Gastrocnemius medialis (tissue), 4 donors: ENCODE results near the gene SLC7A14. TPM values are rescaled to one million over a fixed set of nuclear protein-coding genes. Genes with fewer than 3 reads are reported as not detected.

Source experiments
- ATAC-seq, 2 donors: fragments of 150-250 bp; one replicate each; pipeline ENCODE4 v1.9.1; 2016
- DNase-seq, 2 donors: peaks; one replicate each; pipeline ENCODE4 v3.0.0-alpha.2; 2019
- H3K27ac ChIP-seq, 4 donors: fragments of 200-600 bp; sonication (generic); 1 replicate in 1 of 4; 2 replicates in 3 of 4; pipeline ENCODE4 v1.5.1; 2016 to 2018; ENCODE audit warnings: mild to moderate bottlenecking in 2 of 4, moderate library complexity in 1 of 4
- H3K27me3 ChIP-seq, 3 donors: fragments of 200-600 bp; sonication (generic) in 2 of 3; 1 replicate in 1 of 3; 2 replicates in 2 of 3; pipeline versions ENCODE4 v1.5.1 to v1.6.0; 2016 to 2019; ENCODE audit warnings: mild to moderate bottlenecking in 1 of 3, moderate library complexity in 1 of 3
- H3K36me3 ChIP-seq, 2 donors: fragments of 200-600 bp; sonication (generic) in 1 of 2; one replicate each; pipeline ENCODE4 v1.5.1; 2017 to 2018
- H3K4me1 ChIP-seq, 2 donors: fragments of 200-600 bp; sonication (generic) in 1 of 2; one replicate each; pipeline ENCODE4 v1.5.1; 2016 to 2017; ENCODE audit warnings: mild to moderate bottlenecking in 2 of 2
- H3K4me3 ChIP-seq, 4 donors: fragments of 200-600 bp; sonication (generic) in 3 of 4; 1 replicate in 1 of 4; 2 replicates in 3 of 4; pipeline ENCODE4 v1.5.1; 2016 to 2019; ENCODE audit warnings: mild to moderate bottlenecking in 2 of 4
- H3K9me3 ChIP-seq, 3 donors: fragments of 200-600 bp; sonication (generic) in 2 of 3; 1 replicate in 1 of 3; 2 replicates in 2 of 3; pipeline ENCODE4 v1.5.1; 2016 to 2019
- CTCF ChIP-seq, 5 experiments: fragments of 450-650 bp in 3 of 5; fragments of 200-600 bp in 2 of 5; sonication (generic) in 2 of 5; IDR thresholded peaks in 4 of 5; conservative IDR thresholded peaks in 1 of 5; 1 replicate in 4 of 5; 2 replicates in 1 of 5; pipeline ENCODE4 v1.5.1; 2016 to 2019; ENCODE audit warnings: antibody characterized with exemption in 5 of 5, mild to moderate bottlenecking in 3 of 5, moderate library complexity in 3 of 5
- POLR2A ChIP-seq, 2 donors: fragments of 450-650 bp; IDR thresholded peaks; one replicate each; pipeline ENCODE4 v1.6.1; 2017; ENCODE audit warnings: antibody characterized with exemption in 2 of 2, mild to moderate bottlenecking in 2 of 2, moderate library complexity in 2 of 2
- in situ Hi-C, 4 donors: fragments of 200-750 bp; cut with MboI; loops; one replicate each; pipeline versions ENCODE4 v1.15.0 to v1.8.0; 2017; ENCODE audit warnings: low sequenced_read_pairs in 4 of 4
- intact Hi-C: fragments of 100-400 bp; cut with DNase I; formaldehyde crosslinking; loops from one replicate; pipeline ENCODE4 v1.15.1; 2023; ENCODE audit warnings: low total_unique reads
- total RNA-seq, 4 donors: library from RNA; depleted of rRNA; stranded (reverse); fragments of >200 nt; gene quantifications; one replicate each; pipeline versions ENCODE4 v1.1.0 to v1.2.3, GENCODE V29; 2016

Gene SLC7A14
- total RNA-seq, 4 donors from 2014 or later: 0.02 TPM; not detected in 3

- TF ChIP-seq CTCF (IDR thresholded peaks at IDR 0.05 in 4 of 5, conservative IDR thresholded peaks at IDR 0.05 in 1 of 5) (no peak), POLR2A (IDR thresholded peaks at IDR 0.05) (no peak)
- in situ Hi-C loops: no loop called here
- no peaks in the 10 kb centered on the region for H3K27me3 ChIP-seq
- intact Hi-C loops: no loop called here
- ATAC-seq (peak in 1 of 2 donors; percentile 36), DNase-seq (no peak)
- H3K36me3 ChIP-seq: no peaks in the 10 kb centered on the region
- no peaks in the 10 kb centered on the region for H3K9me3 ChIP-seq
- H3K4me1 ChIP-seq: no peaks in the 10 kb centered on the region
- no peak overlapping the region for H3K4me3 ChIP-seq
- H3K27ac ChIP-seq: no peak overlapping the region
Observed at GRCh38 chr3:170470063-170471016, 115.5 kb downstream of the SLC7A14 start.

- Histone ChIP-seq H3K4me3 (no peak overlapping the region), H3K27me3 (no peaks in the 10 kb centered on the region), H3K4me1 (no peaks in the 10 kb centered on the region), H3K36me3 (no peaks in the 10 kb centered on the region), H3K9me3 (no peaks in the 10 kb centered on the region), H3K27ac (no peak overlapping the region)
- TF ChIP-seq CTCF (IDR thresholded peaks at IDR 0.05 in 4 of 5, conservative IDR thresholded peaks at IDR 0.05 in 1 of 5): no peak
- TF ChIP-seq POLR2A (IDR thresholded peaks at IDR 0.05): no peak
- in situ Hi-C loops (no loop called here), intact Hi-C loops (no loop called here)
- DNase-seq (no peak), ATAC-seq (no peak)
Observed at GRCh38 chr3:170469151-170470062, 116.5 kb downstream of the SLC7A14 start.

- in situ Hi-C loops: no loop called here
Observed at GRCh38 chr3:170467571-170468147, 118.2 kb downstream of the SLC7A14 start.

More at GRCh38 chr3:170467571-170468147, 118.2 kb downstream of the SLC7A14 start:
- Histone ChIP-seq H3K27me3 (no peaks in the 10 kb centered on the region), H3K27ac (no peak overlapping the region), H3K4me1 (no peaks in the 10 kb centered on the region), H3K4me3 (no peak overlapping the region), H3K9me3 (no peaks in the 10 kb centered on the region), H3K36me3 (no peaks in the 10 kb centered on the region)
- ATAC-seq: no peak
- no peak for DNase-seq
- intact Hi-C loops: no loop called here
- TF ChIP-seq POLR2A (IDR thresholded peaks at IDR 0.05) (no peak), CTCF (IDR thresholded peaks at IDR 0.05 in 4 of 5, conservative IDR thresholded peaks at IDR 0.05 in 1 of 5) (no peak)
